Measurements from ENCODE around the gene KIF21B.

Gene KIF21B

GRCh38 chr1:201021630-201022492 is 1.7 kb downstream of the KIF21B start:
- peak overlapping the region; percentile 82 for H3K4me3 ChIP-seq (ENCODE audit: low read depth, low read length)
- DNase-seq (ENCODE audit: low read depth): peak; percentile 60
- TF ChIP-seq, protein P1, sequence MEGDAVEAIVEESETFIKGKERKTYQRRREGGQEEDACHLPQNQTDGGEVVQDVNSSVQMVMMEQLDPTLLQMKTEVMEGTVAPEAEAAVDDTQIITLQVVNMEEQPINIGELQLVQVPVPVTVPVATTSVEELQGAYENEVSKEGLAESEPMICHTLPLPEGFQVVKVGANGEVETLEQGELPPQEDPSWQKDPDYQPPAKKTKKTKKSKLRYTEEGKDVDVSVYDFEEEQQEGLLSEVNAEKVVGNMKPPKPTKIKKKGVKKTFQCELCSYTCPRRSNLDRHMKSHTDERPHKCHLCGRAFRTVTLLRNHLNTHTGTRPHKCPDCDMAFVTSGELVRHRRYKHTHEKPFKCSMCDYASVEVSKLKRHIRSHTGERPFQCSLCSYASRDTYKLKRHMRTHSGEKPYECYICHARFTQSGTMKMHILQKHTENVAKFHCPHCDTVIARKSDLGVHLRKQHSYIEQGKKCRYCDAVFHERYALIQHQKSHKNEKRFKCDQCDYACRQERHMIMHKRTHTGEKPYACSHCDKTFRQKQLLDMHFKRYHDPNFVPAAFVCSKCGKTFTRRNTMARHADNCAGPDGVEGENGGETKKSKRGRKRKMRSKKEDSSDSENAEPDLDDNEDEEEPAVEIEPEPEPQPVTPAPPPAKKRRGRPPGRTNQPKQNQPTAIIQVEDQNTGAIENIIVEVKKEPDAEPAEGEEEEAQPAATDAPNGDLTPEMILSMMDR (IDR thresholded peaks at IDR 0.05; ENCODE audit: insufficient read depth, low read depth, low read length, missing control alignments): no peak

DNA sequence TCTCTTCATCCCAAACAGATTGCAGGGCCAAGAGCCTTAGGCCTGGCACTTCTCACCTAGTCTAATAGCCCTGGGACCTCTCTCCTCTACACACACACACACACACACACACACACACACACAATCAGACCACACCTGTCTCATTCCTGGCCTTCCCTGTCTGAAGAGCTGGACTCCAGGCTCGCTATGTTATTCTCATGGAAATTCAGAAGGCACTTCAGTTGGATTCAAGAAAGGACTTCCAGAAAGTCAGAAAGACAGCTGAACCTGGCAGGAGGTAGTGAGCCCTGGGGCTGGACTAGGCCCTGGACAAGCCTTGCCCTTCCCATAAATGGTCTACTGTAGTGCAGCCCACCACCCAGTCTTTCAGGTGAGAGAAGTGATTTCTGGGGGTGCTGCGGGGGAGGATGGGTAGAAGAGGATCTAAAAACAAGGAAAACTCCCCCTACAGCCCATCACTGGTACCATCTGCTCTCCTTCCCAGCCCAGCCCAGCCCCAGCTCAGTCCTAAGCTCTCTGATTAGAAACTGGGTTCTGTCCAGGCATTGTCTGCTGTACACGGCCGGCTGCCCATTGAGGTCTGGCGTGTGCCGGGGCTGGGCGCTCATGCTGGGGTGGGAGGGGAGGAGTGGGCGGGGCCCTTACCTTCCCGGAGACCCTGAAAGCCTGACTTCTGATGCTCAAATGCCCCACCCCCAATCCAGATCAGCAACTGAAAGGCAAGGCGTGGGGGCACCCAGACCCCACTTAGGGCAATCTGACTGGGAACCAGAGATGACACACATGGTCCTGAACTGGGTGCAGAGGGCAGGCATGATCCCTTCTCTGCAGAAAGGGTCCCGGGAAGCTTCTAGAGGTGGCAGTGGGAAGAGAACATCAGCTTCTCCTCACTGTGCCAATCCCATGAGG is 2.5 kb downstream of the KIF21B start:
- H3K4me3 ChIP-seq (ENCODE audit: low read depth, low read length): peak overlapping the region; percentile 82
- peak; percentile 69 for DNase-seq (ENCODE audit: low read depth)
- TF ChIP-seq, protein P1 (IDR thresholded peaks at IDR 0.05; ENCODE audit: insufficient read depth, low read depth, low read length, missing control alignments): peak; percentile 52

DNA sequence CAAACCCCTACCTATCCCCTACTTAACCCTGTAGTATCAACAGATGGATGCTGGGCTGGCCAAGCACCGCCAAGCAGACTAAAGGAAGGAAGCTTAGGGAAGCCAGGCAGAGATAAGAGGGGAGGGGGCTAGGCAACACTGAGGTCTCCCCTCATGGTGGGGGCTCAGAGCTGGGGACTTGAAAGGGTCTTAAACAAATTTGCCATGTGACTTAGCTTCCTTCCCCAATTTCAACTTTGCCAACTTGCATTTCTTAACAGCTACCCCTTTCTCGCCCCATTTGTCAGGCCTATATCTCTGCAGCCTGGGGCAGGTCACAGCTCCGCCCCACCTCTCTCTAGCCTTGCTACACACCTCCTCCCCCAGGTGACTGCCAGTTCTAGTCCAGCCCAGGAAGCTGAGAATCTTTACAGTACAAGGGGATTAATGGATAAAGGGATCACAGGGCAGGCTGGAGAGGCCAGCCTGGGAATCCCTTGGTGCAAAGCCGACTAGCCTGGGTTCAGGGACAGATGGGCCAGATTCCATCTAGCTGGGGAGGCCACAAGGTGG is 3.4 kb downstream of the KIF21B start:
- H3K4me3 ChIP-seq (ENCODE audit: low read depth, low read length): peak overlapping the region; percentile 35
- TF ChIP-seq, protein P1 (IDR thresholded peaks at IDR 0.05; ENCODE audit: insufficient read depth, low read depth, low read length, missing control alignments): no peak
- peak; percentile 59 for DNase-seq (ENCODE audit: low read depth)

GRCh38 chr1:201019321-201019977 is 4.1 kb downstream of the KIF21B start:
- peak; percentile 94 for DNase-seq (ENCODE audit: low read depth)
- H3K4me3 ChIP-seq (ENCODE audit: low read depth, low read length): peak overlapping the region; percentile 7
- TF ChIP-seq, protein P1 (IDR thresholded peaks at IDR 0.05; ENCODE audit: insufficient read depth, low read depth, low read length, missing control alignments): no peak

DNA sequence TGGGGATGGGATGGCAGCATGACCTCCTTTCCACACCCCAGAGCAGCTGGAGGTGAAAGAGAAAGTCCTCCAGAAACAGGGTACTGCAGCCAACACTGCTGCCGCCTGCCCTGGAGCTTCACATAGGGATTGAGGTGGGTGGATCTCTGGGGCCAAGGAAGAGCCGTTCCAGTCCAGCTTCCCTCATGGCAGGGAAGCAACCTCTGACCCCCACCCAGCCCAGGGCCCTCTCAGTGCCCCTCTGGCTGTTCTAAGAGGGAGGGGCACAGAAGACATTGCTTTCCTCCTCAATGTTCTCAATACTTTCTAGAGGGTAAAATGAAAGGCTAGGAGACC is 5.7 kb downstream of the KIF21B start:
- H3K4me3 ChIP-seq (ENCODE audit: low read depth, low read length): no peak overlapping the region
- DNase-seq (ENCODE audit: low read depth): no peak
- TF ChIP-seq, protein P1 (IDR thresholded peaks at IDR 0.05; ENCODE audit: insufficient read depth, low read depth, low read length, missing control alignments): no peak

All from GM12865 (cell line).